Cerebellar cortex (tissue), 1 donor: ENCODE results near the gene B4GALT4.
A peak's percentile ranks its signal among the peaks of the same experiment; 100 is the strongest.
"Not testable (repeated sequence)": the region's sequence is repeated elsewhere in the genome, so short reads cannot be mapped to it uniquely, and the experiment has no call there.

Experiments
- DNase-seq: peaks from one replicate; pipeline ENCODE4 v3.0.0-alpha.2; 2015; ENCODE audit warnings: low spot score

B4GALT4 gene, protein sequence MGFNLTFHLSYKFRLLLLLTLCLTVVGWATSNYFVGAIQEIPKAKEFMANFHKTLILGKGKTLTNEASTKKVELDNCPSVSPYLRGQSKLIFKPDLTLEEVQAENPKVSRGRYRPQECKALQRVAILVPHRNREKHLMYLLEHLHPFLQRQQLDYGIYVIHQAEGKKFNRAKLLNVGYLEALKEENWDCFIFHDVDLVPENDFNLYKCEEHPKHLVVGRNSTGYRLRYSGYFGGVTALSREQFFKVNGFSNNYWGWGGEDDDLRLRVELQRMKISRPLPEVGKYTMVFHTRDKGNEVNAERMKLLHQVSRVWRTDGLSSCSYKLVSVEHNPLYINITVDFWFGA

GRCh38 chr3:119240591-119241434 lies at the start of gene B4GALT4:
Gene B4GALT4 (minus strand): TSS chr3:119240878. CDS start chr3:119230099, 10,779 bp downstream.
- DNase-seq, result peak; percentile 82

GRCh38 chr3:119289404-119289770 lies 48.7 kb upstream of the B4GALT4 start:
- DNase-seq, result no peak

GRCh38 chr3:119288669-119289403 lies 48.2 kb upstream of the B4GALT4 start:
- DNase-seq, result no peak

- no peak for DNase-seq
These were observed 39.0 kb upstream of the B4GALT4 start for GRCh38 chr3:119279584-119280243.

DNA sequence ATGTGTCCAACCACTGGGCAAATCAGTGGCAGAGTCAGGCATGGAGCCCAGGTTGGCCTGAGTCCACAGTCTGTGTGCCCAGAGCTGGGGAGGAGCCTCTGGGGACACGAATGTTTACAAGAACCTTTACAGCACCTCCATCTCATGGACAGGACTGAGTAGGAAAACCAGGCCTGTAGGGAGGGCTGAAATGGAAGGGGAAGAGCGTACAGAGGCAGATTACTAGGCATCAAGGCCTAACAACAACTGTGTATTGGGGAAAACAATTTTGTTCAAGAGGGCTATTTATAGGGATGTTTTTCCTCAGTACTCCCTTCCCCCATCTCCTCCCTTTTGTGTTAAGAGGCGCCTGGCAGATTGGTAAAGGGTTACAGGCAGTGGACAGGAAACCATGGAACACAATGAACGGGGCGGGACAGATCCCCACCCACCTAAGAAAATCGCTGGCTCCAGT lies 38.5 kb upstream of the B4GALT4 start:
- no peak for DNase-seq

GRCh38 chr3:119276680-119277079 lies 36.0 kb upstream of the B4GALT4 start:
- DNase-seq, result no peak

GRCh38 chr3:119270212-119270611 lies 29.5 kb upstream of the B4GALT4 start:
- DNase-seq, result not testable (repeated sequence)

- DNase-seq, result no peak
These were observed 20.4 kb upstream of the B4GALT4 start for GRCh38 chr3:119261055-119261454.

DNA sequence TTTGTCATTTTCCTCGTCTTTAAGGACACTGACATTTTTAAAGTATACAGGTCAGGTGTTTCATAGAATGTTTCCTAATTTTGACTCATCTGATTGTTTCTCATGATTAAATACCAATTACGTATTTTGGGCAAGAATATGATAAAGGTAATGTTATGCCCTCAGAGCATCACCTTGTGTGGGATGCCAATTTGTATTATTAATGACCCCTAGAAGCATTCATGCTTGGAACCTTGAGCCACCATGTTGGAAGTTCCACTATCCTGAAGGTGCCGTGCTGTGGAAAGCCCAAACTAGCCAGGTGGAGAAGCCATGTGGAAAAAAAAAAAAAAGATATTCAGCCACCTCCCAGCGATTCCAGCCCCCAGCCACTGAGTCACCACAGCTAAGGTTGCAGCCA lies 19.1 kb upstream of the B4GALT4 start:
- no peak for DNase-seq

GRCh38 chr3:119258915-119259314 lies 18.2 kb upstream of the B4GALT4 start:
- no peak for DNase-seq

- DNase-seq, result no peak
These were observed 17.2 kb upstream of the B4GALT4 start for GRCh38 chr3:119257654-119258410.

GRCh38 chr3:119257111-119257510 lies 16.4 kb upstream of the B4GALT4 start:
- DNase-seq, result no peak

- DNase-seq, result no peak
These were observed 14.5 kb upstream of the B4GALT4 start for GRCh38 chr3:119255214-119255613.

- DNase-seq, result no peak
These were observed 5.1 kb upstream of the B4GALT4 start for GRCh38 chr3:119245778-119246177.

DNA sequence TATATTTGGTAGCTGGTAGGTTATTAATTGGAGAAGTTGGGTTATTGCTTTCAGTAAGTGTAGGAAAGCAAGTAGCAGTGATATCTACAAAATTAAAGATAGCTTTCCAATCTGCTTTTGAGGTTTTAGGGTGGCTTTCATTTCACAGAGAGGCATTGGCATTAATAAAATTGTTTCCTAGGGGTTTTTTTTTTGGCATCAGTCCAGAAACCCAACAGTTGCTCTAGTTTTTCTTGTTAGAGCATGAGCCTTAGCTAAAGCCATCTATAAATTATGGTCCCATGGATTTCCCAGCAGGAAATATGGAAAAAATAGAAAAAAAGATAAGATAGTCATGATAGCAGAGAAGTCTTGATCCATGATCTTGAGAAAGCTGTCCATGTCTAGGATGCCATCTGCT lies 3.0 kb upstream of the B4GALT4 start:
- no peak for DNase-seq

GRCh38 chr3:119243058-119243529 lies 2.4 kb upstream of the B4GALT4 start:
- DNase-seq, result not testable (repeated sequence)

GRCh38 chr3:119242387-119243057 lies 1.8 kb upstream of the B4GALT4 start:
- not testable (repeated sequence) for DNase-seq

DNA sequence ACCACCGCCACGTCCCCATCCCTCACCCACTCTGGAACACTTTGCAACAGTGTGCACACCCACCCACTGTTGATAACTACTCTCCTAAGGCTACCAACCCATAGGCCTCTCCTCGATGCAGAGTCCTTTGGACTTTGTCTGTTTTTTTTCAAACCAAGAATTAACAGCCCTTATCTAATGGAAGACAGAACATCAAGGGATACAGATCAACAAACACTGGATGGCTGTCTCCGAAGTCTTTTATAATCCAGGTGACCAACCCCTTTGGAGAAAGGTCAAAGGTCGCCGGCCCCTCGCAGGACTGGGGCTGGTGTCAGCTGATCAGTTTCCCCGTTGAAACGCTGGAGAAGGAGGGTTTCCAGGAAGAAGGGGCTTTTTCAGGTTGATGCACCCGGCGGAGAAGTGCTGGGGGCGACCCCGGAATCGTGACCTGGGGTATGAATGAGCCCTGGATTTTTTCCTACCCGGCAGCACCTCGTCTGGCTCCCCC lies 532 bp downstream of the B4GALT4 start:
- DNase-seq, result peak; percentile 33

DNA sequence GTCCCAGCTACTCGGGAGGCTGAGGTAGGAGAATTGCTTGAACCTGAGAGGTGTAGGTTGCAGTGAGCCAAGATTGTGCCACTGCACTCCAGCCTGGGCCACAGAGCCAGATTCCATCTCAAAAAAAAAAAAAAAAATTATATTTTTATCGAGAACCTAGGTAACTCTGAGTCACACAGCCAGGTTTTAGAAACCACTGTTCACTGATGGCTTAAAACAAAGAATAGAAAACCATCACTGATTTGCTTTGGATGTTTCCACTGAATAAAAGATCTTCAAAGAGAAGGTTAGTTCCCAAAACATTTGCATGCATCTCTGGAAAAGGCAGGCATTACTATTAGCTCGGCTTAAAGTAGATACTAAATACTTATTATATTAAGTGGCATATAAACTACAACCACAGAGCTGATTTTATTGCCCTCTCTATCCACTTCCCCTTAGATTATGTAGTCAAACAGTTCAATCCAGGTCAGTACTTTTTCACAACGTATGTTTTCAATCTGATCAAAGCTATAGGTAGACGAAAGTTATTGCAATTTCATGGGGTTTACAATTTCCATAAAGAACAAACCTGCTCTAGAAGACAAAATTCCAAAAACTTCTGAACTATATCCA lies 1.4 kb downstream of the B4GALT4 start:
- DNase-seq, result peak; percentile 25

GRCh38 chr3:119238363-119238762 lies 2.3 kb downstream of the B4GALT4 start:
- no peak for DNase-seq
